AG08396 (cell line): ENCODE results near the gene CACNG7.
A peak's percentile ranks its signal among the peaks of the same experiment; 100 is the strongest.

Source experiments
- DNase-seq: peaks from one replicate; pipeline ENCODE4 v3.0.0; 2012; ENCODE audit warnings: low spot score, mixed read lengths

CACNG7 gene

DNA sequence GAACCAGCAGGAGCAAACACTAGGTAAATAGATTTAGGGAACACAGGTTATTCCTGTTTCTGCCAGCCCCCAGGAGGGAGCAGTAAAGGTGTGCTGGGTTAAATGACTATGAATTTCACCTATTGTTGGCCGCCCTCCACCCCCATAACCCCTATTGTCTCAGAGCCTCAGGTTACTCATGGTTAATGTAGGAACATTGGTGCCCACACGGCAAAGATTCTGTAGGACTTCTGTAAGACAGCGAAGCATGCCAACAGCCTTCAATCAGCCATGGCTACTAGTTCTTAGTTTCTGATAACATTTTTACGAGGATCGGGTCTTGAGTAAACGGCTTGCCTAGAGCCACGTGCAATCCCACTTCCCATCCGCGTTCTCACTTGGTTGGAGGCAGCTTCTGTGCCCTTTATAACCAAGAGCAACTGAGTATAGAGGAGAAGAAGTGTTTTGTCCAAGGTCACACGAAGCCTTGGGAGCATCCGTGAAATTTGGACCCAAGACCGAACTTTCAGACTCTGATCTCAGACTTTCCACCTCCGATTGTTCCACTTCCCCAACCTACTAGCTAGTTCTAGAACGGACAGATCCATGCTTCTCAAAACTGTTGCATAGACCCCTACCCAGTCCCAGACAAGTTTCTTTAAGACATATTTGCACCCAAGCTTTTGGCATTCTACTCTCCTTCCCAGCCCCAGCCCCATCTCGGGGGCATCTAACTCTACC is 48.5 kb downstream of the CACNG7 start:
- no peak for DNase-seq

DNA sequence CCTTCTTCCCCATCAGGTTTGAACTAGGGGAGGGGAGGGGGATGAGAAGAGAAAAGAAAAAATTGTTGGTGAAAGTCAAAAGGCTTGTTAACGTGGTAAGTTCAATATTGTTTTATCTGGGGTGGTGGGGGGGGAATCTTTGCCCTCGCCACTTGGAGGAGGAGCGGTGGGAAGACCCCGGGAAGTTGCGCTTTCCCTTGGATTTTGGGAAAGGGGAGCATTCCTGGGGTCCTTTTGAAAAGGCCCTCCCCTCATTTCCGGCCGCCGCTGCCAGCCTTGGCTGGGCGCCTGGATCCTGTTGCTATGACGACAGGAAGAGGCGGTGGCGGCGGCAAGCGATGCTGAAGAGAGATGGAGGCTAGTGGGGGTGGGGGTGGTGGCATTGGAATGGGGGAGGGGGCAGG is 49.1 kb downstream of the CACNG7 start:
- no peak for DNase-seq

DNA sequence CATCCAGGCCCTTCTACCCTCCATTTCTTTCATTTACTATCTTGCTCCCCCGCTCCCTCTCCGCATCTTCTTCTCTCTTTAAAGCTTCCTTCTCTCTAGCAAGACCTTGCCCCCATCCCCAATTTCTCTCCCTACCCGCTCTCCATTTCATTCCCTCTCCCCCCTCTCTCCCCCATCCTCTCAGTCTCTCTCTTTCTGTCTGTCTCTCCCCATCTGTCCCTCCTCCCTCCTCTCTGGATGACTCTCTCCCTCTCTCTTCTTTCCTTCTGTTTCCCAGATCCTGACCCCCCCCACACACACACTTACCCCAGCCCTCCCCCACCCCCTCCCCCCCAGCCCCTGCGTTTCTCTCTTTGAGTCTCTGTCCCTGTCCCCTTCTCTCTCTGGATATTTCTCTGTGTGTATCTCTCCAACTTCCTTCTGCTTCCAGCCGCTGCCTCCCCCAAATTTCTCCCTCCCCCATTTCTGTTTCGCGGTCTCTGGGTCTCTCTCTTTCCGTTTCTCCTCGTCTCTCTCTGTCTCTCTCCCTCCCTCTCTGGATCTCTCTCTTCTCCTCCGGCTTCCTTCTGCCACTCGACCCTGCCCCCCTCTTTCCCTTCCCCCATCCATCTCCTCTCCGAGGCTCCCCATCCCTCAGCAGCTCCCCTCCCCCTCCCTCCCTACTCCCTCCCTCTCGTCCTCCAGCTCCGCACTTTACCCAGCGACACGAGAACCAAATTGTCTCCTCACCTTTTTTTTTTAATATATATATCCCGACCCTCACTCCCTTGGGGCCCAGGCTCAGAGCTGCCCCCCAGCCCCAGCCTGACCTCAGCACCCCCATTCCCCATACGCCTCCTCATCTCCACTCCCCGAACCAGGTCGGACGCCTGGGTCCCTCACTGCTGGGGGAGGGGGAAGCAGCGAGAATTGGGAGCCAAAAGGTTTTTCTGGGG is 50.0 kb downstream of the CACNG7 start:
- DNase-seq: no peak

DNA sequence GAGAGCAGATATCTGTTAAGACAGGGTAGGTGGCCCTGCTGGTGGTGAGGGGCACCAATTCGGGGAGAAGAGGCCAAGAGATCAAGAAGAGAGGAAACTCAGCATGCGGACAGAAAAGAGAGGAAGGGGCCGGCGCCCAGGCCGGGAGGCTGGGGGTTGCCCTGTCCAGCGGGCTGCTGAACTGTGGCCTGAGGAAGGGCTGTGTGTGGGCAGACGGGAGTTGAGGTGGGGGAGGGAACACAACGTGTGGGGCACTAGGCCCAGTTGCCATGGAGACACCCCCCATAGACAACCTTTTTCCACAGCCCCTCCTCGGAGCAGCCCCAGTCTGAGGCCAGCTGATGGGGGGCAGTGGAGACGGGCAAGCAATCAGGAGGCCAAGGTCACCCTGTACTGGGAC is 51.1 kb downstream of the CACNG7 start:
- DNase-seq: no peak

DNA sequence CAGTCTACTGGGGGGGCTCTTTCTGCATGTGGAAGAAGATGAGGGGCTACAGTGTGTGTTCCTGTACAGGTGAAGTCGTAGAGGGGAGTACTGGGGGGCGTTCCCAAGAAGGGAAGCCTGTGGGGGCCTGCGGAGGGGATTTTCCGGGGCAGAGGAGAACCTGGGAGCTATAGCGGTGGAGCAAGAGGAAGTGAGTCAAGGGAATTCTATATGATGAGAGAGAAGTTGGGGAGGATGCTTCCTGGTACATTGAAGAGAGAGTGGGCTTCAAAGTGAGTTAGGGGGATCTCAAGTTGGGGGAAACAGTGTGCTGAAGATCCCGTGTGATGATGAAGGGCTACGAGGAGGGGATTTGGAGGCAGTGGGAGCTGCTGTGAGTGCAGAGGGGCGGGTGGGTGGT is 51.8 kb downstream of the CACNG7 start:
- no peak for DNase-seq

DNA sequence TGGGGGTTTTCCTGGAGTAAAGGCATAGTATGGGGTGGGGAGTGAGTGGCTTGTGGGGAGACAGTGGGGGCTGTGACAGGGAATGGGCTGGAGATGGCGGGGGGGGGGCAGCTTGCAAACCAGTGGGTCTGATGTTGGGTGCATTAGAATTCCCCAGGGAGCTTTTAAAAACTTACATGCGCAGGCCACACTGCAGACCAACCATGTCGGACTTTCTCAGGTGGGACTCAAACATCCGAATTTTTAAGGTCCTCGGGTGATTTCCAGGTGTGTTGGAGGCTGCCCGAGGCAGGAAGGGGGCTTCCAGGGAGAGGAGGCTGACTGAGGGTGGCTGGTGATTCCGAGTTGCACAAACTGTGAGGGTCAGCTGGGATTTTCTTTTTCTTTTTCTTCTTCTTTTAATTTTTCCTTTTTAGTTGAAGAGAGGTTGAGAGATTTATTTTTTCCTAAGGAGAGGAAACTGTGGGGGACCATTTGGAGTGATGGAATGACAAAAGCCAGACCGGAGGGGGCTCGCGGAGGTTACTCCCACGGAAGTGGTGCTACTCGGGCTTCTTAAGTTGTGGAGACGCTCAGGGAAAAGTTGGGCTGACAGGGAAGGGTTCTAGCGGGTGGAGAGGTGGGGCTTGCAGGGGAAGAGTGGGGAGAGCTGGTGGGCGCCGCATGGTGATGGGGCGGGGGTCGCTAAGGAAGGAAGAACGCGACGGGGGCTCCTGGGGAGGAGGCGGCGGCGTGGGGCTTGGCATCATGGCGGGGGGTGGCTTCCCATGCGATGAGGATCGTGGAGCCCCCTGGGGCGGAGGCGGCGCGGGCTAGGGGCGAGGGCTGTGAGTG is 52.7 kb downstream of the CACNG7 start:
- DNase-seq: no peak

DNA sequence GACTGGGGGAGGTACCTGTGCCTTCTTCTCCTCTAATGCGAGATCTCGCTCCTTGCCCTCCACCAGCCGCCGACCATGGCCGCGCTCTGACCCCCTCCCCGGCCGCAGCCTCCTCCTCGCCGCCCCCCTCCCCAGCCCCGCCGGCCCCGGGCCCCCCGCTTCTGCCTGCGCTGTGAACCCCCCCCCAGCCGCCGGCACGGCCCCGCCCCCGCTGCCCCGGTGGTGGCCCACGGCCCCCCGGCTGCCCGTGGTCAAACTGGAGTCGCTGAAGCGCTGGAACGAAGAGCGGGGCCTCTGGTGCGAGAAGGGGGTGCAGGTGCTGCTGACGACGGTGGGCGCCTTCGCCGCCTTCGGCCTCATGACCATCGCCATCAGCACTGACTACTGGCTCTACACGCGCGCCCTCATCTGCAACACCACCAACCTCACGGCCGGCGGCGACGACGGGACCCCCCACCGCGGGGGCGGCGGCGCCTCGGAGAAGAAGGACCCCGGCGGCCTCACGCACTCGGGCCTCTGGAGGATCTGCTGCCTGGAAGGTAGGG is 53.9 kb downstream of the CACNG7 start, which contains the start of gene CACNG8:
Gene CACNG8, plus strand, starts transcription at position 51 of the 545 bp plus-strand sequence.
- no peak for DNase-seq

DNA sequence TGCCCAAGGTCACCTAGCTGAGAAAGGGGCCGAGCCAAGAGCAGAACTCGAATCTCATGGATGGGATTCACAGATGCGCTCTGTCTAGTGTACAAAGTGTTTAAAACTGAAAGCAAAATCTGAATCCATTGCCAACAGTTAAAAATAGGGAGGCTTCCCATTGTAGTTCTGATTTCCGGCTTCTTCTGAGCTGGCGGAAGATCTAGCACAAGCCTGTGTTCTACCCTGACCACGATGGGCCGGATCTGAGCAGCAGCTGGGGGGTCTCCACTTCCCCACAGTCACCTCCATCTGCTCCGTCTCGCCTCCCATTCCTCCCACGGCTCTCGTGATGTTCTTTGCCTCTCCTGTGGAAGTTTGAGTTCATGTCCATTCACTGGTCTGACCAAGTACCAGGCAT is 56.0 kb downstream of the CACNG7 start:
- DNase-seq: no peak

DNA sequence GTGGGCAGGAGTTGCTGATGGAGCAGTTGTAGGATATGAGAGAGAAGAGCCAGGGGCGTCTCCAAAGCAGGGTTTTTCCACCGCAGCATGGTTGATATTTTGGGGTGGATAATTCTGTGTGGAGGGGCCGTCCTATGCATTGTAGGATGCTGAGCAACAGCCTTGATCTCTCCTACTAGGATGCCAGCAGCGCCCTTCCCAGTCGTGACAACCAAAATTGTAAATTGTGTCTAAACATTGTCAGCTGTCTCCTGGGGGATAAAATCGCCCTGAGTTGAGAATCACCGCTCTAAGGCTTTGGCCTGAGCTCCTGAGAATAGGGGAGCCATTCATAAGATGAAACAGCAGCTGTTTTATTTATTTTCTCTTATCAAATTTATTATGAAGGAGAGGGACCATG is 57.9 kb downstream of the CACNG7 start:
- DNase-seq: no peak

DNA sequence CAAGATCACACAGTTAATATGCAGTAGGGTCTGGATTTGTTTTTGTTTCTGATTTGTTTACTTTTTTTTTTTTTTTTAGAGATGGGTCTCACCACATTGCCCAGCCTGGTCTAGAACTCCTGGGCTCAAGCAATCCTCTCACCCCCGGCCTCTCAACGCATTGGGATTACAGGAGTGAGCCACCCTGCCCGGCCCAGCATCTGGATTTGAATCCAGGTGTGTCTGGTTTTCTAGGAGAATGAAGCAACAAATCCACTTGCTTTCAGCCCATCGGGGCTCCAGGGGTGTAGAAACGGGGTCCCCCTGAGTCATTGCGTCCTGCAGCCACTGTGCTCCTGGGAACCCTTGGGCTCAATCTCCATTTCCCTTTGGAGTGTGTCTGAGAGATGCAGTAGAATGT is 60.3 kb downstream of the CACNG7 start:
- DNase-seq: no peak

DNA sequence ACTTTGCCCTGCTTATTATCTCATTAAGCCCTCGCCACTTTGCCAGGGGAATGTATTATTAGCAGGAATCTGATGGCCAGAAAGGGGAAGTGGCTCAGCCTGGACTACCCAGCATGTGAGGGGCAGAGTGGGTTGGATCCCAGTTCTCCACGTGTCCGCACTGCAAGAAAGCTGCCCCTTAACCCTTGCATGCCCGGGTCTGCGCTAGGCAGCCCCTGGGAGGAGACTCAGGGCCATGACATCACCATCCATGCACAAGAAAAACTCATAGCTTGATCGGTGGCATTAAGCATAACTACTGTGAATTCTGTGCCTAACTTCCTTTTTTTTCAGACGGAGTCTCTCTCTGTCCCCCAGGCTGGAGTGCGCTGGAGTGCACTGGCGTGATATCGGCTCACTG is 62.6 kb downstream of the CACNG7 start:
- DNase-seq: no peak

DNA sequence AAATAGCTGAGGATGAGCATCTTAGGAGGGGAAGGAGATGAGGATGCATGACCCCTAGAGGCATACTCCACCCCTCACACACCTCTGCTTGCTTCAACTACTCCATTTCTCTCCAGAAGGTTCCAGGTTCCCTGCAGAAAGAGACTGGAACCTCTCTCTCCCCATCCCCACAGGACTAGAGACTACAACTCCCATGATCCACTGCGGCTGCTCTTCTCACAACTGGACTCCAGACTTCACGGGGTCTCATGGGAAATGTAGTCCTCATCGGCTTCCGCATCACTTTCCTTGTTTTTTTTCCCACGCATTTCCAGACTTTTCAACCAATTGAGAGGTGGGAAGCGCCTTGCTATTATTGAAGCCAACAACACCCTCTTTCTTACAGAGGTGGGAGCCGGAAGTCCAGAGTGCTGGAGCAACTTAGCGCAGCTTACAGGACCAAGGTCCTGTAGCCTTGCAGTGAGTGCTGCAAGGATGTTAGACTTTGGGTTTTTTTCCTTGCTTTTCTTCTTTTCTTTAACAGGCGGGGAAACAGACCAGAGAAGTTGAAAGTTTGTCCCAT is 68.4 kb downstream of the CACNG7 start:
- peak; percentile 83 for DNase-seq

DNA sequence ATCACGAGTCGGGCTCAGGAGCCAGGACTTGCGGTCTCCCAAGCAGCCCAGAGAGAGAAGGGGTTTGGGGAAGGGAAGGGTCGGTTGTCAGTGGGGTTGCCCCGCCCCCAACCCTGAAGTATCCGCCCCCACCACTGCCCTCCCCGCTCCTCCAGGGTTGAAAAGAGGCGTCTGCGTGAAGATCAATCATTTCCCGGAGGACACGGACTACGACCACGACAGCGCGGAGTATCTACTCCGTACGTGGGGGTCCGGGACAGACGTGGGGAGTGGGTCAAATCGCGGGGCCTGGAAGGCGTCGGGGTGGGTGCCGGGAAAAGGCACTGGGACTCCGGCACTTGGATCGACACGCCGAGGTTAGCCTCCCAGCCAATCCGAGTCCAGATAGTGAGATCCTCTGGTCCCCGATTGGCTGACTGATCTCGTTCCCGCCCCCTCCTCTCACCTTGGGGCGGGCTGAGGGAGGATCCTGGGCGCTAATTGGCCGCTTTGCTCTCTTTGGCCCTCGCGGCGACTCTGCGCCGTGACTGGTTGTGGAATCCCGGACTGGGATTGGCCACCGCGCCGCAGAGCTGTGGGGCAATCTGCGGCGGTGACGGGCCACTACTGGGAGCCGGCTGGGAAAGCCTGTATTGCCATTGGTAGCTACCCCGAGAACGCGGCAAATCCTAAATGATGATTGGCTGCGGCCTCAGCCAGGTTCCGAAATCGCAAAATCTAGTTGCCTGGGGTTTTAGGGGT is 69.1 kb downstream of the CACNG7 start:
- peak; percentile 92 for DNase-seq

DNA sequence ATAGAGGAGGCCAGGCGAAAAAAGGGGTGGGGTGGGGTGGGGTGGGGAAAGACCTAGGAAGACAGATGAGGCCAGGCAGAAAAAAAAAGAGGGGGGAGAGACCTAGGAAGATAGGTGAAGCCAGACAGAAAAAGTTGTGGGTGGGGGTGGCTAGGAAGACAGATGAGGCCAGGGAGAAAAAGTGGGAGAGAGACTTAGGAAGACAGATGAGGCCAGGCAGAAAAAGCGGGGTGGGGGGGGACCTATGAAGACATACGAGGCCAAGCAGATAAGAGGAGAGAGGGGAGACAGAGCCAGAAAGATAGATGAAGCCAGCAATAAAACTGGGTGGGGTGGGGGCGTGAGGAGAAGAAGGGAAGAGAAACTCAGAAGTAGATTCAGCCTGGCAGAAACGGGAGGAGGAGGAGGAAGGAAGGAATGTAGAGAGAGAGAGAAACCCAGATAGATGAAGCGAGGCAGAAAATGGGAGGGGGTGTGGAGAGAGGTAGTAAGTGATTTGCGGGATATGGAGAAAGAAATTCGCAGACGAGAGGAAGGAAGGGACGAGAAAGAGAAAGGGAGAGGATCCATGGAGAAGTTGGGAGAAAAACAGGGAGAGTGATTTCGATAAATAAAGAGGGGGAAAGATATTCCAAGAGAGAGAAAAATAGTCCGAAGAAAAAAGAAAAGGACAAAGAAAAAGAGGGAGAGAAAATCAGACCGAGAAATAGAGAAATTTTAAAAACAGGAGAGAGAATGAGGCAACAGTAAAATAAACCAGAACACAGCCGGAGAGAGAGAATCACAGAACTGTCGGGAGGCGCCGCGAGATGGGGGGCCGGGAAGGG is 70.1 kb downstream of the CACNG7 start:
- no peak for DNase-seq

DNA sequence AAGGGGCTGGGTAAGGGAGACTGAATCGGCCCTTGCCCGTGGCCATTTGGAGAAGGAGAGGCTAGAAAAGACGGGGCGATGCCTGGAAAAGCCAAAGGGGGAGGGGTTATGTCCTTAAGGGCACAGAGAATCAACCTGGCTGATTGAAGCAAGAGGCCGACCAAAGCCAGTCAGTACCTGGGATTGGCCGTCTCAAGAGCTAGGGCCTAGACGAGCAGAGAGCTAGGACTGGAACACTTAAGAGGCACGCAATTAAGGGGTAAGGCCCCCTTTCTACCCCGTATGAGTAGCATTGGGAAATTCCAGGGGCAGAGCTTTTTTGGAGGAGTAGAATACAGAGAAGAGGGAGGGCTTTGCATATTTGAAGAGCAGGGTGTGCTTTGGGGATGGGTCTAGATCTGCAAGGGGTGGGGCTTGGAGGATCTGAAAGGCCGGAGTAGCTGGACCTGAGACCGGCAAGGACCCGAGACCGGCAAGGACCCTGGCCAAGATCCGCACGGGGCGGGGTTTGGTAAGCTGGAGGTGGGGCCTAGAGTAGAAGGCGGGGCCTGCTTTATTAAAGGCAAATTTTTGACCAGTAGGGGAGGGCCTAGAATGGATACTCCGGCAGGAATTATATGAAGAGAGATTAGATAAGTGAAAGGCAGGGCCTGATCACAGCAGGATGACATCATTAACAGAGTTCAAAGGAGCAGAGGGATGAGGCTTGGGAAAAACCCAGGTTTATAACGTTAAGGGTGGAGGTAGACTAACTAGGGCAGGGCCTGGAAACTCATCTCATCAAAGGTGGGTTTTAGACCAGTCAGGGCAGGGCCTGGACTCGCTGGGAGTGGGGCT is 71.7 kb downstream of the CACNG7 start:
- DNase-seq: no peak

DNA sequence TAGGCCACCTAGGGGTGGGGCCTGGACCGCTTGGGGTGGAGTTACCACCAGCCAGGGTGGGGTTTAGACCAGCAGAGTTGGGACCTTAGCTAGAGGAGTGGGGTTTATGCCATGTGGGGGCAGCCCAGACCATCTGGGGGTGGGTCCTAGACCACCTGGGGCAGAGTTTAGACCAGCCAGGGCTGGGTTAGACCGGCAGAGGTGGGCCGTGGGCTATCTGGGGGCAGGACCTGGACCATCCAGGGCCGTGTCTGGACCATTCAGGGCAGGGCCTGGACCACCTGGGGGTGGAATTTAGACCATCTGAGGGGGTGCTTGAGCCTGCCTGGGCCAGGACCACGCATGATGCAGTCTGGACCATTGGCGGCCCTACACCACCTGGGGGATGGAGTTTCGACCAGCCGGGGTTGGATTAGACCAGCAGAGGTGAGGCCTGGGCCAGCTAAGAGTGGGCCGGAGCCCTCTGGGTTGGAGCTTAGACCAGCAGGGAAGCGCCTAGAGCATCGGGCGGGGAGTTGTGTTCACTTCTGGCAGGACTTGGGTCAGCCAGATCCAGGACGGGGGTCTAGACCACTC is 72.4 kb downstream of the CACNG7 start:
- DNase-seq: no peak

DNA sequence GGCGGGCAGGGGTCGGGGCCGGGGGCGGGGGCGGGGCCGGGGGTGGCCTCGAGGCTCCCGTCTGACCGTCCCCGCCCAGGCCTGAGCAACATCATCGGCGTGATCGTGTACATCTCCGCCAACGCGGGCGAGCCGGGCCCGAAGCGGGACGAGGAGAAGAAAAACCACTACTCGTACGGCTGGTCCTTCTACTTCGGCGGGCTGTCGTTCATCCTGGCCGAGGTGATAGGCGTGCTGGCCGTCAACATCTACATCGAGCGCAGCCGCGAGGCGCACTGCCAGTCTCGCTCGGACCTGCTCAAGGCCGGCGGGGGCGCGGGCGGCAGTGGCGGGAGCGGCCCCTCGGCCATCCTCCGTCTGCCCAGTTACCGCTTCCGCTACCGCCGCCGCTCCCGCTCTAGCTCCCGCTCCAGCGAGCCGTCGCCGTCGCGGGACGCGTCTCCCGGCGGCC is 72.9 kb downstream of the CACNG7 start:
- no peak for DNase-seq

DNA sequence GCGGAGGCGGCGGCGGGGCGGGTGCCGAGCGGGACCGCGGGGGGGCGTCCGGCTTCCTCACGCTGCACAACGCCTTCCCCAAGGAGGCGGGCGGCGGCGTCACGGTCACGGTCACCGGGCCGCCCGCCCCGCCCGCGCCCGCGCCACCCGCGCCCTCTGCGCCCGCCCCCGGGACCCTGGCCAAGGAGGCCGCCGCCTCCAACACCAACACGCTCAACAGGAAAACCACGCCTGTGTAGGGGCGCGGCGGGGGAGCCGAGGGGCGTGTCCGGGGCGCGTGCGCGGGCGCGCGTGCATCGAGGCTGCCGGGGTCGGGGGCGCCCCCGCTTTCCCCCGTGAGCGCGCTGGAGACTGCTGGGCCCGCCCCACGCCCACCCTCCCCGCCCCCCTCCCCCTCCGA is 73.5 kb downstream of the CACNG7 start:
- peak; percentile 73 for DNase-seq
